Neural progenitor cell (in vitro differentiated cells): Measurements from ENCODE around the gene ECE2. TPM values are rescaled to one million over a fixed set of nuclear protein-coding genes. Genes with fewer than 3 reads are reported as not detected.

ENCODE experiments used
- DNase-seq: peaks from one replicate; pipeline ENCODE4 v3.0.0-alpha.2; 2016; ENCODE audit warnings: low spot score
- H2AFZ ChIP-seq: fragments of 200-600 bp; sonication (generic); replicated peaks from 2 replicates; pipeline ENCODE4 v1.6.1; 2016; ENCODE audit warnings: antibody characterized with exemption
- H3F3A ChIP-seq: fragments of 200-600 bp; sonication (generic); 2 replicates; pipeline ENCODE4 v1.6.1; 2016; ENCODE audit warnings: antibody characterized with exemption, low read depth
- H3K27ac ChIP-seq: fragments of 200-600 bp; sonication (generic); 2 replicates; pipeline ENCODE4 v1.5.1; 2016; ENCODE audit warnings: mild to moderate bottlenecking
- H3K27me3 ChIP-seq: fragments of 200-600 bp; sonication (generic); 2 replicates; pipeline ENCODE4 v1.6.1; 2016; ENCODE audit warnings: mild to moderate bottlenecking, moderate library complexity
- H3K36me3 ChIP-seq: fragments of 200-600 bp; sonication (generic); 2 replicates; pipeline ENCODE4 v1.5.1; 2016
- H3K4me1 ChIP-seq: fragments of 200-600 bp; sonication (generic); 2 replicates; pipeline ENCODE4 v1.6.1; 2016; ENCODE audit warnings: mixed run types
- H3K4me2 ChIP-seq: fragments of 200-600 bp; sonication (generic); 2 replicates; pipeline ENCODE4 v1.6.1; 2016
- H3K4me3 ChIP-seq: fragments of 200-600 bp; sonication (generic); 2 replicates; pipeline ENCODE4 v1.5.1; 2016
- H3K79me2 ChIP-seq: fragments of 200-600 bp; sonication (generic); 2 replicates; pipeline ENCODE4 v1.6.1; 2016; ENCODE audit warnings: low read depth
- H3K9ac ChIP-seq: fragments of 200-600 bp; sonication (generic); 2 replicates; pipeline ENCODE4 v1.6.1; 2016
- H3K9me3 ChIP-seq: fragments of 200-600 bp; sonication (generic); 2 replicates; pipeline ENCODE4 v1.5.1; 2016; ENCODE audit warnings: low read depth
- H4K20me1 ChIP-seq: fragments of 200-600 bp; sonication (generic); 2 replicates; pipeline ENCODE4 v1.6.1; 2016; ENCODE audit warnings: low read depth
- H3K27ac Mint-ChIP-seq: 3 replicates; pipeline ENCODE4 v1.8.0; 2021; ENCODE audit warnings: mixed read lengths
- H3K27me3 Mint-ChIP-seq: 2 replicates; pipeline ENCODE4 v1.8.0; 2022; ENCODE audit warnings: low read depth, mild to moderate bottlenecking, inconsistent platforms, moderate library complexity, mixed read lengths; ENCODE audit not compliant: insufficient read depth
- H3K36me3 Mint-ChIP-seq: 3 replicates; pipeline ENCODE4 v1.8.0; 2021; ENCODE audit warnings: mixed read lengths
- H3K4me1 Mint-ChIP-seq: 3 replicates; pipeline ENCODE4 v1.8.0; 2021; ENCODE audit warnings: mixed read lengths
- H3K4me3 Mint-ChIP-seq: 3 replicates; pipeline ENCODE4 v1.8.0; 2021; ENCODE audit warnings: mild to moderate bottlenecking, moderate library complexity, mixed read lengths
- H3K9me3 Mint-ChIP-seq: 3 replicates; pipeline ENCODE4 v1.8.0; 2020; ENCODE audit warnings: mixed read lengths
- EZH2 ChIP-seq: fragments of 200-600 bp; sonication (generic); IDR thresholded peaks from 2 replicates; pipeline ENCODE4 v1.6.1; 2017; ENCODE audit warnings: antibody characterized with exemption, mild to moderate bottlenecking, moderate library complexity
- EZH2phosphoT487 ChIP-seq: fragments of 200-600 bp; sonication (generic); IDR thresholded peaks from 2 replicates; pipeline ENCODE4 v1.6.1; 2017; ENCODE audit warnings: antibody characterized with exemption
- total RNA-seq: library from RNA; depleted of rRNA; stranded (reverse); fragments of >200 nt; gene quantifications from 2 replicates; pipeline ENCODE4 v1.2.3, GENCODE V29; 2015; ENCODE audit warnings: low replicate concordance
- TF ChIP-seq, protein P1 (sequence below): fragments of 200-600 bp; sonication (generic); IDR thresholded peaks from 2 replicates; pipeline ENCODE4 v1.5.1; 2017; ENCODE audit warnings: antibody characterized with exemption, mild to moderate bottlenecking

ECE2 gene
- total RNA-seq, 1 donor from 2014 or later: not detected

DNA sequence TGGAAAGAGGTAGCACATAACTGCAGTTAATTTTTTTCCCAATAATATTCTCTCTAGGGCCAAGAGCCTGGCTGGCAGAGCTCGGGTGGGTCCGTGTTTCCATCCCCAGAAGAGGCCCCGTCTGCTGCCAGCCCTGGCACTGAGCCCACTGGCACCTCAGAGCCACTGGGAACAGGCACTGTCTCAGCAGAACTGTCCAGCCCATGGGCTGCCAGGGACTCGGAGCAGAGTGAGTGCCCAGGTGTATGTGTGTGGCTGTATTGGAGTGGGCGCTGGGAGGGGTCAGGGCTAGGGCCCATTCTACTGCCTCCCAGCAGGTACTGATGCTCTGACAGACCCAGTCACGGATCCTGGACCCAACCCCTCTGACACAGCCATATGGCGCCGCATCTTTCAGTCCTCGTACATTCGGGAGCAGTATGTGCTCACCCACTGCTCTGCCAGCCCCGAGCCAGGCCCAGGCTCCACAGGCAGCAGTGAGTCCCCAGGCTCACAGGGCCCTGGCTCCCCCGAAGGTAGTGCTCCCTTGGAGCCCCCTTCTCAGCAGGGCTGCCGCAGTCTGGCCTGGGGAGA is 37.5 kb upstream of the ECE2 start:
- Histone ChIP-seq H3F3A (peaks cover 5% of the 10 kb centered on the region), H2AFZ (no peak overlapping the region), H3K27ac (no peak overlapping the region), H3K27me3 (peaks cover 13% of the 10 kb centered on the region), H3K9me3 (no peaks in the 10 kb centered on the region), H3K4me3 (no peak overlapping the region), H3K36me3 (no peaks in the 10 kb centered on the region), H3K4me1 (no peaks in the 10 kb centered on the region), H4K20me1 (peaks cover 28% of the 10 kb centered on the region), H3K9ac (no peak overlapping the region), H3K79me2 (no peaks in the 10 kb centered on the region), H3K4me2 (no peak overlapping the region)
- Mint-ChIP-seq H3K9me3 (no peaks in the 10 kb centered on the region), H3K27me3 (peaks cover 15% of the 10 kb centered on the region), H3K36me3 (no peaks in the 10 kb centered on the region), H3K27ac (no peak overlapping the region), H3K4me1 (no peaks in the 10 kb centered on the region), H3K4me3 (no peak overlapping the region)
- no peak for DNase-seq
- TF ChIP-seq, protein P1, sequence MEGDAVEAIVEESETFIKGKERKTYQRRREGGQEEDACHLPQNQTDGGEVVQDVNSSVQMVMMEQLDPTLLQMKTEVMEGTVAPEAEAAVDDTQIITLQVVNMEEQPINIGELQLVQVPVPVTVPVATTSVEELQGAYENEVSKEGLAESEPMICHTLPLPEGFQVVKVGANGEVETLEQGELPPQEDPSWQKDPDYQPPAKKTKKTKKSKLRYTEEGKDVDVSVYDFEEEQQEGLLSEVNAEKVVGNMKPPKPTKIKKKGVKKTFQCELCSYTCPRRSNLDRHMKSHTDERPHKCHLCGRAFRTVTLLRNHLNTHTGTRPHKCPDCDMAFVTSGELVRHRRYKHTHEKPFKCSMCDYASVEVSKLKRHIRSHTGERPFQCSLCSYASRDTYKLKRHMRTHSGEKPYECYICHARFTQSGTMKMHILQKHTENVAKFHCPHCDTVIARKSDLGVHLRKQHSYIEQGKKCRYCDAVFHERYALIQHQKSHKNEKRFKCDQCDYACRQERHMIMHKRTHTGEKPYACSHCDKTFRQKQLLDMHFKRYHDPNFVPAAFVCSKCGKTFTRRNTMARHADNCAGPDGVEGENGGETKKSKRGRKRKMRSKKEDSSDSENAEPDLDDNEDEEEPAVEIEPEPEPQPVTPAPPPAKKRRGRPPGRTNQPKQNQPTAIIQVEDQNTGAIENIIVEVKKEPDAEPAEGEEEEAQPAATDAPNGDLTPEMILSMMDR: no peak
- no peak for TF ChIP-seq EZH2phosphoT487
- no peak for TF ChIP-seq EZH2

DNA sequence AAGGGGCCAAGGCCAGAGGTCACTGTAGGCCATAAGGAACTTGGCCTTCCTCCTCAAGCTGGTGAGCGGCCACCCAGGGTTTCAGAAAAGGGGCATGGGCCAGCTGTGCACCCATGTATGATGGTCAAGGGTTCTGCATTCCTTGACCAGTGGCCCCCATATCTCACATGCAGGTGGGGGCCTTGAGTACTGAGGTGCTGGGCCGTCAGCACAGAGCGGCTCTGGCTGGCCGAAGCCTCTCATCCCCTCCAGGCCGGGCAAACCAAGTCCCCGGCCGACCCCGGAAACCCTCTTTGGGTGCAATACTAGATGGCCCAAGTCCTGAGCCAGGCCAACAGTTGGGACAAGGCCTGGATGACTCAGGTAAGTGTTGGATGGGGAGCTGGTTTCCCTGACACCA is 36.6 kb upstream of the ECE2 start:
- H3K36me3 Mint-ChIP-seq: peaks cover 1% of the 10 kb centered on the region
- H3K27me3 Mint-ChIP-seq: peaks cover 14% of the 10 kb centered on the region
- Histone ChIP-seq H3K9ac (no peak overlapping the region), H3K27ac (no peak overlapping the region), H3K27me3 (peaks cover 5% of the 10 kb centered on the region), H3K9me3 (no peaks in the 10 kb centered on the region), H3K79me2 (no peaks in the 10 kb centered on the region), H4K20me1 (peaks cover 31% of the 10 kb centered on the region), H3K36me3 (no peaks in the 10 kb centered on the region), H2AFZ (no peak overlapping the region), H3K4me3 (no peak overlapping the region), H3K4me2 (no peak overlapping the region), H3K4me1 (no peaks in the 10 kb centered on the region), H3F3A (peaks cover 5% of the 10 kb centered on the region)
- no peak overlapping the region for H3K27ac Mint-ChIP-seq
- H3K4me3 Mint-ChIP-seq: no peak overlapping the region
- H3K4me1 Mint-ChIP-seq: no peaks in the 10 kb centered on the region
- DNase-seq: no peak
- H3K9me3 Mint-ChIP-seq: no peaks in the 10 kb centered on the region
- TF ChIP-seq, protein P1: no peak
- TF ChIP-seq EZH2phosphoT487 (no peak), EZH2 (no peak)

DNA sequence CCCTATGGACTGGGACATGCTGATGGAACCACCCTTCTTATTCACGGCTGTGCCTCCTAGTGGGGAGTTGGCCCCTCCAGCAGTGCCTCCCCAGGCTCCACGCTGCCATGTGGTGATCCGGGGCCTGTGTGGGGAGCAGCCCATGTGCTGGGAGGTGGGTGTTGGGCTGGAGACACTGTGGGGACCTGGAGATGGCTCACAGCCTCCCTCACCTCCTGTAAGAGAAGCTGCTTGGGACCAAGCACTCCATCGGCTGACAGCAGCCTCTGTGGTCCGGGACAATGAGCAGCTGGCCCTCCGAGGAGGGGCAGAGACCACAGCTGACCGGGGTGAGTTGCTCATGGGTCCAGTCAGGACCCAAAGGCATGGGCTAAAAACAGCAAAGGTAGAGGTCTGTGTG is 36.1 kb upstream of the ECE2 start:
- Histone ChIP-seq H3K9me3 (no peaks in the 10 kb centered on the region), H3K4me2 (no peak overlapping the region), H3K4me1 (no peaks in the 10 kb centered on the region), H2AFZ (no peak overlapping the region), H3F3A (peaks cover 5% of the 10 kb centered on the region), H3K27ac (no peak overlapping the region), H3K36me3 (no peaks in the 10 kb centered on the region), H4K20me1 (peaks cover 31% of the 10 kb centered on the region), H3K4me3 (no peak overlapping the region), H3K79me2 (no peaks in the 10 kb centered on the region), H3K27me3 (no peaks in the 10 kb centered on the region), H3K9ac (no peak overlapping the region)
- Mint-ChIP-seq H3K4me1 (no peaks in the 10 kb centered on the region), H3K27me3 (peaks cover 14% of the 10 kb centered on the region), H3K4me3 (no peak overlapping the region), H3K9me3 (no peaks in the 10 kb centered on the region), H3K36me3 (peaks cover 1% of the 10 kb centered on the region), H3K27ac (no peak overlapping the region)
- no peak for TF ChIP-seq EZH2
- TF ChIP-seq EZH2phosphoT487: no peak
- TF ChIP-seq, protein P1: no peak
- no peak for DNase-seq
